Right renal cortex interstitium (tissue), 3 donors: ENCODE data around the gene ATP9A. TPM values are rescaled to one million over a fixed set of nuclear protein-coding genes. Genes with fewer than 3 reads are reported as not detected.

Experiments
- DNase-seq, 3 donors: peaks; one replicate each; pipeline ENCODE4 v3.0.0-alpha.2; 2013; ENCODE audit warnings: low read depth in 3 of 3, low spot score in 2 of 3
- polyA plus RNA-seq, 3 donors: library from polyadenylated mRNA; unstranded; fragments of 120-200 nt; gene quantifications; one replicate each; pipeline ENCODE4 v1.2.1, GENCODE V29; 2013; ENCODE audit not compliant: insufficient read length in 3 of 3

ATP9A gene
- polyA plus RNA-seq, 3 donors = 58.7 to 62.6 (median 61.4) TPM

DNA sequence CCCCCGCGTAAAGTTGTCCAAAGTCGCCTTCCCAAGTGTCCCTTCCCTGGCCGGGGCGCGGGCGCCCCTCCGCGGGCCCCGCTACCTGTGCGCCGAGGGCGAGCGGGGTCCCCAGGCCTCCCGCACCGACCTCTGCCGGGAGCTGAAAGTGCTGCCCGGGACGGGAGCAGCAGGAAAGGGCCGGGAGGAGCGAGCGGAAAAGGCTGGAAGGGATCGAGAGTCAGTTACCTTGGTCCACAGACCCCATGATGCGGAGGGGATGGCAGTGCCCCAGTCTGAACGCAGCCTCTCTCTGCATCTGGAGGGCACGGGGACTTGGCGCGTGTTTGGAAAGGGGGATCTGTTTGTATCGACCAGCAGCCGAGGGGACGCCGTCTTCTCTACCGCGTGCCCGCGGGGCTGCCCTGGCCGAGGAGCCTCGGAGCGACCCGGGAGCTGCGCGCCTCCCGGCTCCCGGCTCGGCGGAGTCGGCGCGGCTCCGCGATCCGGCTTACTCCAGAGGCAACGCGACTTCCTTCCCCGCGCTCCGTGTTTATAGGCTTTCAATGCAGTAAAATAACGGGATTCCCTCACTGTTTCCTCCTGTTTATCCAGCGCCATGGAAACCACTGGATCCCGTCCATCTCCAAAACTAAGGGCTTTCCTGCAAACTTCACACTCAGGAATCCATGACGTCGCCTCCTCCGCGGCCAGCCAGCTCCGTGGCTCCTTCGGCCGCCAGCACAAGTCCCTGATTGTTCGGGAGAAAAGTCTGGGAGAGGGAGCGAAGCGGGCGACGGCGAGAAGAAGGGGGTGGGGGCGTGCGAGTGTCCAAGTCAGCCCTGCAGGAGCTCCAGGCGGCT is 205.6 kb downstream of the ATP9A start:
- DNase-seq = peak; percentile 85 to 89 (median 88)

DNA sequence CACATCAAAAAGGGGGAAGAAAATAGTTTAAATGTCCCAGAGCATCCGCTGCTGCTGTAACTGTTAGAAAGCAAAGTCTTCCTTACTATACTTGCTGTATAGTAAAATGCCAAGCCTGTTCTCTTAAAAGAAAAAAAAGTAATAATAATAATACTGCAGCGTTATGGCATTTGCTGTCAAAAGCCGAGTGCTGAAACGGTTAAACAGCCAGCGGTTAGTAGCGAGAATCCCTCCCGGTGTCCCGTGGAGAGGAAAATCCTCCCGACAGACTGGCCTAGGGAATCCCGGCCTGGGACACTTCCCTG is 206.2 kb downstream of the ATP9A start:
- DNase-seq = no peak

- DNase-seq = no peak
Observed at GRCh38 chr20:51560550-51561307, 207.5 kb downstream of the ATP9A start.

- no peak for DNase-seq
Observed at GRCh38 chr20:51560042-51560441, 208.1 kb downstream of the ATP9A start.

GRCh38 chr20:51554538-51555165 is 213.5 kb downstream of the ATP9A start:
- no peak for DNase-seq

GRCh38 chr20:51553897-51554486 is 214.2 kb downstream of the ATP9A start:
- no peak for DNase-seq

- DNase-seq = no peak
Observed at GRCh38 chr20:51551186-51551585, 217.0 kb downstream of the ATP9A start.

DNA sequence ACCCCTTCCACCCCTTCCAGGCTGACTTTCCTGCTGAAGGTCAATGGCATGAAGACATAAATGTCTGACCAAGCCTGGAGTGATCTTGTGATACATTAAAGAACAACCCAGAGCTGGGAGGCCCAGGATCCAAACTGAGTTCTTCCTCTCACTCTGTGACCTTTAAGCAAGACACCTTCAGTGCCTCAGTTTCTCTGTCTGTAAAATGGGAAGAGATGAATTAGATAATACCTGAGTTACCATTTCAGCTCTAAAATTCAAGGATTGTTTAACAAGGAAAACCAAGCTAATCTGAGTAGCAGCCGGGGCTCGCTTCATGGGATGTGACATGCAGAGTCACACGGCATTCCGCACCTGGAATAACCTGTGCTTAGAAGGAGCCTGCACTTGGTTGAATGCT is 218.7 kb downstream of the ATP9A start:
- no peak for DNase-seq

DNA sequence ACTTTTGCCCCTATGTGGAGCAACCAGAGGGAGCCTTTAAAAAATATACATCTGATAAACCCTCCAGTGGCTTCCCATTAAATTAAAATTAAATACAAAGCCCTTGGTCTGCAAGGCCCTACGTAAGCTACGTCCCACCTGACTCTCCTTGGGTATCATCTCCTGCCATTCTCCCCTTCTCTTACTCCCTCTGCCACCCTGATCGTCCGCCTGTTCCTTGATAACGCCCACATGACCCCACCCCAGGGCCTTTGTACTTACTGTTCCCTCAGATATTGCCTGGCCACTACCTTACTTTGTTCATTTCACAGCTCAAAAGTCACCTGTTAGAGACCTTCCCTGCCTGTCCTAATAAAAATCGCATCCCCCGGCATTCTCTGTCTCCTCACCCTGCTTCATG is 220.2 kb downstream of the ATP9A start:
- DNase-seq = no peak

Other genes with a start within 250 kb of the ATP9A start
- 1 to 10 TPM; 1.4 to 2.1 (median 1.8) TPM for gene NFATC2, start 225.7 kb downstream of the ATP9A start, polyA plus RNA-seq
- gene SALL4, start 34.1 kb upstream of the ATP9A start, polyA plus RNA-seq = 1 to 10 TPM; 4.8 to 5.6 (median 4.9) TPM